GM19372 (cell line): Measurements from ENCODE around the gene TBC1D1.
"Not testable (repeated sequence)": the region's sequence is repeated elsewhere in the genome, so short reads cannot be mapped to it uniquely, and the experiment has no call there.

Experiments used
- ATAC-seq: cut with Tn5 transposase; IDR thresholded peaks from one replicate; pipeline ENCODE4 v1.9.1; 2021; ENCODE audit warnings: mild to moderate bottlenecking, low read depth, moderate library complexity; ENCODE audit not compliant: unreplicated experiment

TBC1D1 gene

DNA sequence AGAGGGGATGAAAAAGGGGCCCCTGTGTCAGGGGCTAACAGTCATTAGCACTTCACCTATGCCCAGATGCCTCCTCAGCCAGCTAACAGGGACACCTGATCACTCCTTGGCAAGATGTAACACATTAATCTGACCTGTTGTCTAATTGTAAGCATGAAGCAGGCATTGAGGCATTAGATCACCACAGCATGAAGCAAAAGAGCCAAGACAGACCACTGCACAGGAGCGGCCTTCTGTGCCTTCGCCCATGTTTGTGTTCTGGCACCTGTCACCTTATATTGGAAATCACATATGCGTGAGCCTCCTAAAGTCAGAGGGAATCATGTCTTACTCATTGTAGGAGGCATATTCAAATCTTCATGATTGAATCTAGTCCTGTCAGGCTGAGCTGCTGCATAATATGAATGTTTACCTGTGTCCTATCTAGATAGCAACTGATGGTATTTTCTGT lies 117.7 kb downstream of the TBC1D1 start:
- ATAC-seq: no peak

DNA sequence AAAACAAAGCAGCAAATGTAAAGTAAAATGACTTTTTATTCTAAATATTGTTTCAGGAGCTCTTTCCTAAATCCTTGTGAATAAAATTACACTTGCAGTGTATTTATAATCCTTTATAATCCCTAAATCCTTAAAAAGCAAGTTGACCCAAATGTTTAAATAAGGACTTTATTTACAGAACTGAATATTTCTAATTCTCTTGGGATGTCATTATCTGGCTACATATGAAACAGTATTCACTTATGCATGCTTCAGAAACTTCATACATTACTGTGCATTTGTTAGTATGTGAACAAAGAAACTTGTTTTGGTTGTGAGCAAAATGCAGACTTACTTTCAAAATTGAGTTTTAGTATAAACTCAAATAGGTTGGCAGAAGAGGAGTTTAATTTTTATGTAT lies 118.5 kb downstream of the TBC1D1 start:
- ATAC-seq: no peak

GRCh38 chr4:38009949-38010348 lies 119.1 kb downstream of the TBC1D1 start:
- no peak for ATAC-seq

DNA sequence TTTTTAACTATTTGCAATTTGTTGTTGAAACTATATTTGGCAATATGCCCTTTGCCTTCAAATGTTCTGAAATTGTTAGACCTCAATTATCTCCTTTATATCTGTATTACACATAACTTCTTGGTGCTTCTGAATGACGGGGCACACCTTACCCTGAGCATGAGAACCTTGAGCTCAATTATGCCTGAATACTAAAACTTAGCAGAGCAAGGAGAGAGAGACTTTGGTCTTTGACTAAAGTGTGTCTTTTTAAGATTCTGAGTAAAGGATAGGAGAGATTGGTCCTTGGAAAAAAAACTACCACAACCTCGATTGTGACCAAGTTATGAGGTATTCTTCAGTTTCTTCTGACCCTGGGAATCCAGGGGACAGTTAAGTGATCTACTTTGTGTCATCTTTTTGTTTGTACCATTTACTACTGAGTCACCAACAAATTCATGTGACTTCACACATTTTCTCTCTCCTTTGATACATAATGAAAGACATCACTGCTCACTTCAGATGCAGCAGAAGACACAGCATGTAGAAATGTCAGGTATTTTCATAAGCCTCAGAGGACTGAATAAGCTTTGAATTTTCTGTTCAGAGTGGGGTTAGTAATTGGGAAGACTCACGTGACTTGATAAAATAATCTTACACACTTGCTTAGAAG lies 120.8 kb downstream of the TBC1D1 start:
- no peak for ATAC-seq

DNA sequence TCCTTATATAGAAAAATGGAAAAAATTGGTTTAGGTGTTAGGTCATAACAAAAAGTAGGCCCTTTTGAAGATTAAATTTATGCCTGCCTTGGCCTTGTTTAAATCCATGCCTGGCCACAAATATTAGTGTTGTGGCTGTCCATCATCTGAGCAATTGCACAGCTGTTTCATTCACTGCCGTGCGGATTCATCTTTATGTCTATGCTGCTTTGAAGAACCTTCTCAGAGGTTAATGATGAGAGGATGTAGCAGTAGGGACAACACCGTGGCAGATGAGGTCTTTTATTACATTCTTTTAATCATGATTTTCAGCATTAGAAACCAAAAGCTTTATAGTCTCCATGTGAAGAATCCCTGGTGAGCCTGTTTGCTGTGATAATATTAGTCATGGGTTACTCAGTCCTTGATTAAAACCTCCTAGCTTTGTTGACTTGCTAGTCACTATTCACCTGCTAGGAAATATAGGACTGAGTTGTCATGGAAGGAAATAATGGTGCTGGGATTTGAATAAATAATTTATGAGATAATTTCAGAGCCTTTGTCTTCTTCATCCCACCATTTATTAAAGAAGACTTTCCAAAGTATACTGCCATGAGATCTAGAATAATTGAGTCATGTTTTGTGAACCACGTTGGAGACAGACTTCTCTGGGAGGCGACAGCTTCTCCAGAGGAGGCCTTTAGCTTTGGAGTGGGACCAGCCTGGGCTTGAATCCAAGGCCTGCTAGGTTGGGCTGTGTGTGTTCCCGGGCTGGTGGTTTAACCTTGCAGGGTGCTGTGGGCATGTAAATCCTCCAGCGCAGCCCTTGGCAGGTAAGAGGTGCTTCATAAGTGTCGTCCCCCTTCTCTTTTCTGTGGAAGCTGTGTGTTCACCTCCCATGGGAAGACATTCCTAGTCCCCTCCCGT lies 122.8 kb downstream of the TBC1D1 start:
- ATAC-seq: no peak

GRCh38 chr4:38014421-38014852 lies 123.6 kb downstream of the TBC1D1 start:
- ATAC-seq: no peak

DNA sequence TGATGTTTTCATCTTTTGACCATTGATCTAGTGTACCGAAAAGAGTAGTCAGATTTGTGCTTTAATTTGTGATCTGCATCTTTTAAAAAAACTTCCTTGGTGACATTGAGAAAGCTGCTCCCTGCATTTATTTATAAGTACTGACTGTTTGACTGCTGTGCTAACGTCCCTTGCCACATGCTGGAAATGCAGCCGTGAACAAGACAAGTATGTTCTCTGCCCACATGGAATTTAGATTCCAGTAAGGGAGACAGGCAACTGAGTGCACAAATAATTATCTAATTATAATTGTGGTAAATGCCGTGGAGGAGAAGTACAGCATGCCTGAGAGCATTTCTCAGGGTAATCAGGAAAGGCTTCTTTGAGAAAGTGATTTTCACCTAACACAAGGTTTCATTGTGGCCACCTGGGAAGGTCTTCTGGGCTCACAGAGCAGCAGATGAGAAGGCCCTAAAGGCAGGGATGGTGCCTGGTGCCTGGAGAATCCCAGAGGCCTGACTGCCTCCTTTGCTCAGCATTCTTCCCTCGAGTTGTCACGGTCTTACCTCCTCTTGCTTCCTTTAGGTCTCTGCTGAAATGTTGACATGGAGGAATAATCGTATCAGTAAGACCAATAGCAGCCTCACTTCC lies 125.1 kb downstream of the TBC1D1 start:
- ATAC-seq: no peak

- no peak for ATAC-seq
Measured at GRCh38 chr4:38016698-38017097, 125.8 kb downstream of the TBC1D1 start.

GRCh38 chr4:38017609-38018008 lies 126.7 kb downstream of the TBC1D1 start:
- ATAC-seq: no peak

DNA sequence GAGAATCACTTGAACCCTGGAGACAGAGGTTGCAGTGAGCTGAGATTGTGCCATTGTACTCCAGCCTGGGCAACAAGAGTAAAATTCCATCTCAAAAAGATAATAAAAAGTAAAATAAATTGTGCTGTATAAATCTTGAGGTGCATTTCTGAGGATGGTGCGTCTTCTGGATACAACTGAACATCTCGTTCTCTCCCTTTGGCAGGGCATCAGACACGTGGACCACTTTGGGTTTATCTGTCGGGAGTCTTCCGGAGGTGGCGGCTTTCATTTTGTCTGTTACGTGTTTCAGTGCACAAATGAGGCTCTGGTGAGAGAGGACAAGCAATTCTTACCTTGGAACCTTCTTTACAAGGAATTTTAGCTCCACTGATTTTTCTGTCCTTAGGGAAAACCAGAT lies 129.5 kb downstream of the TBC1D1 start:
- ATAC-seq: no peak

- ATAC-seq: not testable (repeated sequence)
Measured at GRCh38 chr4:38020961-38021360, 130.1 kb downstream of the TBC1D1 start.

- ATAC-seq: no peak
Measured at GRCh38 chr4:38021751-38022150, 130.9 kb downstream of the TBC1D1 start.

DNA sequence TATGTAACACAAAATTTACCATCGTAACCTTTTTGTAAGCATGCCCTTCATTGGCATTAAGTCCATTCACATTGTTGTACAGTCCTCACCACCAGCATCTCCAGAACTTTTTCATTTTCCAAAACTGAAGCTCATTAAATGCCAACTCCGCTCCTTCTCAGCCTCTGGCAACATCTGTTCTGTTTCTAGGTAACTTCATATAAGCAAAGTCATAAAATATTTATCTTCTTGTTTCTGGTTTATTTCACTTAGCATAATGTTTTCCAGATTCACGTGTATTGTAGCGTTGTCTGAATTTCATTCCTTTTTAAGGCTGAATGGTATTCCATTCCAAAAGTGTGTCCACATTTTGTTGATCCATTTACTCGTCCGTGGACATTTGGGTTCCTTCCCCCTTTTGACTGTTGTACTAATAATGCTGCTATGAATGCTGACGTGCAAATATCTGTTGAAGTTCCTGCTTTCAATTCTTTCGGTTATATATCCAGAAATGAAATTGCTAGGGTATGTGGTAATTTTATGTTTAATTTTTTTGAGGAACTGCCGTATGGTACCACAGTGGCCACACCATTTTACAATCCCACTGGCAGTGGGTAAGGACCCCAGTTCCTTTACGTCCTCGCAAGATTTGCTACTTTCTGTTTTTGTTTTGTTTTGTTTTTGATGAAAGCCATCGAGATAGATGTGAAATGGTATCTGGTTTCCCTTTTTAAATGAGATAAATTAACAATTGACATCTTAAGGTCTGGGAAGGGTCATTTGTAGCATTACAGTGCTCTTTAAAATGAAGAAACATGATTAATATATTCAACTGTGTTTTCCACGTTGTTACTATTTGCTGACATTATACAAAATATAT lies 132.7 kb downstream of the TBC1D1 start:
- ATAC-seq: no peak

GRCh38 chr4:38024206-38024509 lies 133.3 kb downstream of the TBC1D1 start:
- no peak for ATAC-seq

DNA sequence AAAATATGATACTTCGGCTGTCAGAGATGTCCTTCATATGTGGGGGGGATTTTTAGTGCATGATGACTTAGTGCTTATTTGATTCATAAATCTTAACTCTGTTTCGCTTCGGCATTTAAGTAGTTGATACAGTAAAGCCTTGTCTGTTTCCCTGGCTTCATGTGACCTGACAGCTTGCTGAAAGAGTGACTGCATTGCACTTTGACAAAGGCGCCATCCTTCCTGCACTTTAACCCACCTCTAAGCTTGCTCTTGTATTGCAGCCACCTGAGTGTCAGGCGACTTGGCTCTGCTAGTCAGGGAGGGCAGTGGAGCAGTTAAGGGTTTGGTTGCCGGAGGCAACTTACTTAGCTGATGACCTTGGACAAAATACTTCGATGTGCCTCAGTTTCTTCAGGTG lies 134.8 kb downstream of the TBC1D1 start:
- no peak for ATAC-seq

DNA sequence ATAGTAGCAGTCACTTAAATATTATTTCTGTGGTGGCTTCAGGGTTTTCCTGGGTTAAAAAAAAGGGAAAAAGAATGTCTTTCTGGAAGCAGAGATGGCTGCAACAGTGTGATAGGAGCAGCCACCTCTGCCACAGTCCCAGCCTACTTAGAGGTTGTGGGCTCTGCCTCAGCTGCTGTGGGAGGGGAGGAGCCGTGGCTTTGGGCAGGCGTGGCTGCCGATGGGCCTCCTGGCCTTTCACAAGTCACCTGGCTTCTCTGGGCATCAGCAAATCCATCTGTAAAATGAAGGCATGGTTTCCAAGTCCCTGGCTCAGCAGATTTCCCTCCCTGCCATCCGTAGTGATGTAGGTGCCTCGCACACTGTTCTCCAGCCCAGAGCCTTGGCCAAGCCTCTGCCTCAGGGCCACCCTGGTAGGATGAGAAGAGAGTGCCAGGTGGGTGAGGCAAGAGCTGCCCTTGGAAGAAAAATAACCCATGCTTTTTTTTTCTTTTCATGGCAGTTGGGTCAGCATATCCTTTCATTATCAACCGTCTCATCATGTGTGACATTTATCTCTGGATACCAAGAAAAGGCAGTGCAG lies 135.4 kb downstream of the TBC1D1 start:
- no peak for ATAC-seq

GRCh38 chr4:38030023-38030422 lies 139.1 kb downstream of the TBC1D1 start:
- no peak for ATAC-seq

DNA sequence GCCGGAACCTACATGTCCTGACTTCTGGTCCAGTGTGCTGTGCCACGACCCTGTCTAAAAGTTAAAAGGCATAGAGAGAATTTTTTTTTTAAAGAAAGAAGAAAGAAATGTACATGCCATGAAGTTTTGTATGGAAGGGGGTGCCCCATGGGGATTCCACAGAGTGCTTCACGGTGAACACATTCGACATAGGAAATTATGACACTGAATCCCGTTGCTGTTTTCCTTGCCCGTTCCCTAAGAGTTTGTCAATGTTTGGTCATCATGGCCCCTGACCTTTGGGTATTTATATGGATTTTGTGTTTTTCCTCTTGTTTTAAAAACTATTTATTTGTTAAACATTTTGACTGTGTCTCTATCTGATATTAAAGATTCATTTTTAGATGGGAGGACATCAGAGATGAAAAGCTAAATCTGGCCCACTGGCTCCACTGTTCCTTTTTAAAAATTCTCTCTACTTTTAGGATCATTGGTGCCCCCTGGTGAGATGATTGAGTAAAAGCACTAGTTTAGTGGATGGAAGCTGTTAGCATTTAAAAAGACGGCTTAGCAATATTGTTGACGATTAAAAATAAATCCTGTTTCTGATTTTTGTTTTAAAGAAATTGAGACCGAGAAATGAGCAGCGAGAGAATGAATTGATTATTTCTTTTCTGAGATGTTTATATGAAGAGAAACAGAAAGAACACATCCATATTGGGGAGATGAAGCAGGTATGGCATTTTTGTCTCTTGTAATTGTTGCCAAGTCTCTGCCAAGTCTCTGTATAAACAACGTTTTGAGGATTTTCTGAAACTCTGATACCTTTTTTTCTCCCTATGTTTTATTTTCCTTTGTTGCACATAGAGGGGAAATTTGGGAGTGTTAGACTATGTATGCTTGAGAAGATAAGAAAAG lies 144.3 kb downstream of the TBC1D1 start:
- ATAC-seq: no peak

DNA sequence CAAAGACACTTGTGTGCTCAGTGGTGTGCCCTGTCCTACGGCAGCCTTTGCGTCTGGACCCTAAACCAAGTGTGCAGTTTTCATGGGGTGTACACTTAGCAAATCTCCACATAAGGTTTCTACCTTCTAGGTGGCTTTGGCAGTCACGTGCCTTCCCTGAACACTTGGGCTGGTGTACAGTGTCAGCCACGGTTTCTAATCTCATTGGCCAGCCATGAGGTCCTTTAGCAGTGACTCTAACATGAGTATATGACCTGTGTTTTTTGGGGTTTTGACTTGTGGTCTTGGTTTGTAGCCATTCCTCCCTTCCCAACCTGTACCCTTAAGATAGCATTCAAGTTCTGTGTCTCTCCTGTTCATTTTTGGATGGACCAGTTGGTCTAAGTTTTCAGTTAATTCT lies 145.7 kb downstream of the TBC1D1 start:
- no peak for ATAC-seq
